ENCODE measurements around the gene PDE7B. TPM values are rescaled to one million over a fixed set of nuclear protein-coding genes. Genes with fewer than 3 reads are reported as not detected.

PDE7B gene
- total and polyA plus RNA-seq, 2 of the 8 experiments (the other 6 are each of a cell fraction or from before 2014, with no cell fraction given): not detected

- H3K4ac ChIP-seq (replicated peaks; ENCODE audit: insufficient read length, low read depth, low read length): no peak overlapping the region
- no peak overlapping the region for H3K4me2 ChIP-seq (ENCODE audit: insufficient read depth in 1 of 2, low read depth in 2 of 2, low read length in 2 of 2)
- 92% methylated on average over 2 of the region's 2 CpGs; no CpG with 5 or more reads in 1 of the 2 experiments for WGBS, 2 experiments (ENCODE audit: extremely low coverage in 1 of 2, insufficient coverage in 1 of 2, insufficient read length in 1 of 2, insufficient replicate concordance in 2 of 2, low coverage in 1 of 2, low lambda C conversion rate in 2 of 2, missing lambda C conversion rate in 1 of 2)
- POLR2A ChIA-PET (ENCODE audit: partially characterized antibody): interaction anchor here (0.7 kb wide), 1 partner anchor 54 kb away, joined by 3 read pairs; no protein-coding TSS in a partner anchor
- no peak overlapping the region for H2BK20ac ChIP-seq (ENCODE audit: low read length)
- no peak overlapping the region for H2BK15ac ChIP-seq (ENCODE audit: low read length)
- no peak overlapping the region for H3K27ac ChIP-seq (ENCODE audit: low read depth, low read length)
- no peak overlapping the region for H3K56ac ChIP-seq (replicated peaks; ENCODE audit: insufficient read length, low read depth, low read length)
- H2BK5ac ChIP-seq (ENCODE audit: low read depth, low read length): no peak overlapping the region
- H3K4me1 ChIP-seq (replicated peaks in 1 of 4; ENCODE audit: control insufficient read depth in 3 of 4, insufficient read depth in 4 of 4, low read length in 3 of 4): no peaks in the 10 kb centered on the region
- no peaks in the 10 kb centered on the region for H3K79me2 ChIP-seq (ENCODE audit: control insufficient read depth in 1 of 2, insufficient read depth in 2 of 2, low read length in 2 of 2)
- H3K23me2 ChIP-seq (ENCODE audit: low read depth, low read length): no peaks in the 10 kb centered on the region; the same call in 1 of the 2 replicates
- H3K14ac ChIP-seq (ENCODE audit: insufficient read length): no peak overlapping the region
- no peaks in the 10 kb centered on the region for H3K79me1 ChIP-seq (ENCODE audit: low read depth, low read length)
- DNase-seq (ENCODE audit: low read depth in 1 of 2, low spot score in 2 of 2) (no peak), FAIRE-seq (no peak)
- H2BK120ac ChIP-seq (replicated peaks; ENCODE audit: low read depth, low read length): no peak overlapping the region
- CTCF ChIA-PET (ENCODE audit: partially characterized antibody): no interaction called here
- H4K91ac ChIP-seq (replicated peaks; ENCODE audit: insufficient read length, low read length): no peak overlapping the region
- TF ChIP-seq FOSL1 (IDR thresholded peaks at IDR 0.05; ENCODE audit: insufficient read depth, low read depth, low read length) (no peak), EGR1 (IDR thresholded peaks at IDR 0.05; ENCODE audit: borderline replicate concordance, low read depth, low read length) (no peak), YY1 (IDR thresholded peaks at IDR 0.05; ENCODE audit: low read depth, low read length) (no peak), TCF12 (IDR thresholded peaks at IDR 0.05; ENCODE audit: low read depth, low read length) (no peak), RAD21 (IDR thresholded peaks at IDR 0.05 in 1 of 2, conservative IDR thresholded peaks at IDR 0.05 in 1 of 2; ENCODE audit: low read depth in 2 of 2, low read length in 2 of 2) (no peak), ZNF274 (IDR thresholded peaks at IDR 0.05; ENCODE audit: borderline replicate concordance, extremely low read depth, low read length) (no peak), PHF8 (conservative IDR thresholded peaks at IDR 0.05; ENCODE audit: low read depth, low read length) (no peak), CBX5 (IDR thresholded peaks at IDR 0.05; ENCODE audit: low read depth, low read length) (no peak), MAX (IDR thresholded peaks at IDR 0.05) (no peak), JUN (IDR thresholded peaks at IDR 0.05; ENCODE audit: low read depth, low read length) (no peak), TAF7 (optimal IDR thresholded peaks at IDR 0.05; ENCODE audit: borderline replicate concordance, low read depth, low read length) (no peak)
- H2BK12ac ChIP-seq (ENCODE audit: low read depth, low read length): no peak overlapping the region
- no peak overlapping the region for H4K5ac ChIP-seq (ENCODE audit: insufficient read length, low read depth, low read length)
- H4K8ac ChIP-seq (ENCODE audit: extremely low read depth, insufficient read depth, low read length): no peak overlapping the region
- no peak overlapping the region for H3K9ac ChIP-seq (replicated peaks in 1 of 4; ENCODE audit: extremely low read depth in 1 of 4, low read depth in 3 of 4, low read length in 3 of 4)
- H3K18ac ChIP-seq (ENCODE audit: extremely low read depth, low read length): no peak overlapping the region
- no peaks in the 10 kb centered on the region for H3K36me3 ChIP-seq (ENCODE audit: control insufficient read depth in 2 of 4, insufficient read depth in 4 of 4, low read length in 3 of 4)
- no peak overlapping the region for H2AFZ ChIP-seq (ENCODE audit: low read length)
- H3K27me3 ChIP-seq (replicated peaks in 1 of 4; ENCODE audit: control insufficient read depth in 3 of 4, extremely low read depth in 1 of 4, insufficient read depth in 3 of 4, low read length in 3 of 4): no peaks in the 10 kb centered on the region
- no peak overlapping the region for H3K23ac ChIP-seq (ENCODE audit: insufficient read length)
- H4K20me1 ChIP-seq (replicated peaks in 1 of 2; ENCODE audit: control insufficient read depth in 1 of 2, insufficient read depth in 2 of 2, low read length in 2 of 2): no peaks in the 10 kb centered on the region
- H2AK5ac ChIP-seq (ENCODE audit: low read depth, low read length): no peak overlapping the region
- H3K4me3 ChIP-seq (ENCODE audit: extremely low read depth in 1 of 4, insufficient read depth in 2 of 4, low read depth in 3 of 4, low read length in 4 of 4): no peak overlapping the region
- peaks cover 0 to 2% of the 10 kb centered on the region in 2 experiments; a peak in 1 of 4 replicates for H3K9me3 ChIP-seq (ENCODE audit: insufficient read depth in 2 of 2, low read depth in 1 of 2, low read length in 1 of 2)
Observed at GRCh38 chr6:136158971-136159370, 307.5 kb downstream of the PDE7B start.

All from H1 (cell line).